Measurements from ENCODE around the gene UPP2.

DNA sequence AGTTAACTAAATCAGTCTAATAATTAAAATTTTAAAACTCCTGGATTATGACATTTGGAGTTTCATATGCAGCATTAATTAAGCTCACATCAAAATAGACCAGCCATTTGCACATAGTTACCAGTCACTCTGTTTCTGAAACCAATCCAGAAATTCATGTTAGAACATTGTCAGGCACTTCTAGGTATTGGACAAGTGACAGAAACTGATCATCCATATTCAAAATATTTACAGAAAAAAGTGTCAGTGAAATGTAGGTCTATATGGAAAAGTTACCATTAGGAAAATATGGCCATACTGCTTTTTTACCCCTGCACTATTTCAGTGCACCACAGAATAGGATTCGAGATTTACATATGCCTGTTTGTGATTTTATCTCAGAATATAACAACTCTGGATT lies 33.4 kb downstream of the UPP2 start:
- TF ChIP-seq CTCF (IDR thresholded peaks at IDR 0.05) (no peak), POLR2A (IDR thresholded peaks at IDR 0.05) (no peak)
